GM18907 (cell line): ENCODE data around the gene SRRM5.
"Not testable (repeated sequence)": the region's sequence is repeated elsewhere in the genome, so short reads cannot be mapped to it uniquely, and the experiment has no call there.

Source experiments
- ATAC-seq: cut with Tn5 transposase; IDR thresholded peaks from one replicate; pipeline ENCODE4 v1.9.1; 2021; ENCODE audit warnings: mild to moderate bottlenecking, moderate library complexity; ENCODE audit not compliant: unreplicated experiment

Gene SRRM5

DNA sequence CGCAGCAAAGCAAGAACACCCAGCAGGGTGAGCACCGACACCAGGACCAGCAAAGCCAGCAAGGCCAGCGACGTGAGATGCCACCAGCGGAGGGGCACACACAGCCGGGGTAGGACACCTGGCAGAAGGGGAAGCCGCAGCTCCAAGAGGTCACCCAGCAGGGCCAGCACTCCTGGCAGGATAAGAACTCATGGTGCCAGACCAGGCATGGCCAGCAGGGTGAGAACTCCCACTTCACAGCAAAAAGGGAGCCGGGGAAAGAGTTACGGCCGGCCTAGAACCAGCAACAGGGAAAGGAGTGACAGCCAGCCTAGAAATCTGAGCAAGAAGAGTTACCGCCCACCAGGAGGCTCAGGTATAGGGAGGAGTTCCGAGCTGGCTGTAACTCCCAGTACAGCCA, 486 bp downstream of the SRRM5 start:
- no peak for ATAC-seq

GRCh38 chr19:43616306-43616705, 4.4 kb downstream of the SRRM5 start:
- no peak for ATAC-seq

DNA sequence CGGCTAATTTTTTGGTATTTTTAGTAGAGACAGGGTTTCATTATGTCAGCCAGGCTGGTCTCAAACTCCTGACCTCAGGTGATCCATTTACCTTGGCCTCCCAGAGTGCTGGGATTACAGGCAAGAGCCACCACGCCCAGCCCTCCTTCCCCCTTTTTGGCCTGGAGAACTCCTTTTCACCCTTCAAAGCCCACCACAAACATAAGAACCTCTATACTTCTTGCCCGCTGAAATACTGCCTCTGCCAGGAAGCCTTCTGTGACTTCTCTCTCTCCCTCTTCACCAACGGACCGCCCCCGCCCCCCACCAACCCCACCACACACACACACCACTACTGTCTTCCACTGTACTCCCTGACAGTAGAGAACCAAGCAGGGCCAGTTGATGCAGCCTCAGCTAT, 5.1 kb downstream of the SRRM5 start:
- ATAC-seq, result no peak

DNA sequence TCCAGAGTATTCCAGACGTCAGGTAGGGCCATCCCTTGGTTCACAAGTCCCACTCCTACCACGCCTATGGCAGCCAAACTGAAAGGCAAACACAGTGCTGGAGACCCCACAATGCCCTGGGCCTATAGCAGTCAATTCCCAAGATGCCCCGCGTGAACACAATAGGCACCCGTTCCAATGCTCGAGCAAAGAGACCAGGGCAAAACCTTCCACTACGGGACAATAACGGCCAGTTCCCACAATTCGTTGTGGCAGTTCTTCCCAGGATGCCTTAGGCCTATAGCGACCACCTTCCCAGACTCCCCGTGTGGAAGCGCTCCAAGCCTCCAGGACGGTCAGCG, 7.0 kb downstream of the SRRM5 start:
- ATAC-seq, result peak; percentile 33

- peak; percentile 76 for ATAC-seq
These were observed 7.6 kb downstream of the SRRM5 start, which contains the start of gene ZNF428 for GRCh38 chr19:43619262-43620060. Gene ZNF428, minus strand, starts transcription at chr19:43619629. Its CDS starts 5,325 bp downstream, at chr19:43614304.

GRCh38 chr19:43620061-43621001, 8.4 kb downstream of the SRRM5 start:
- no peak for ATAC-seq

DNA sequence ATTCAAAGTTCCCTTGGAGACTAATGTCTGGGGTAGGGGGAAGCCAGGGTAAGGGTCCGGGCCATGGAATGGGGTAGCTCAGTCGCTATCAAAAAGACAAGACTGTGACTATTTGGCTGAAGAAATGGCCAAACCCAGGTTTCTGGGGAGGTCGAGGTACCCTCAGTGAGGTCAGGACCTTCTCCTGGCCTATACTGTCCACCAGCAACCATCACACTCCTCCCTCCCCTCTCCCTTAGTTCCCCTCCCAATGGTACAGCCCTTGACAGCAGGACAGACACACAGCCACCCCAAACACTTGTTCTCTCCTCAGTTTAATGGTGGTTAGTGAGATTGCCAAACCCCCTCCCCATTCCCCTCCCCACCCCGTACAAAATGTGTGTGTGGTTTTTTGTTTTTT, 10.2 kb downstream of the SRRM5 start:
- no peak for ATAC-seq

GRCh38 chr19:43622956-43623355, 11.1 kb downstream of the SRRM5 start:
- no peak for ATAC-seq

DNA sequence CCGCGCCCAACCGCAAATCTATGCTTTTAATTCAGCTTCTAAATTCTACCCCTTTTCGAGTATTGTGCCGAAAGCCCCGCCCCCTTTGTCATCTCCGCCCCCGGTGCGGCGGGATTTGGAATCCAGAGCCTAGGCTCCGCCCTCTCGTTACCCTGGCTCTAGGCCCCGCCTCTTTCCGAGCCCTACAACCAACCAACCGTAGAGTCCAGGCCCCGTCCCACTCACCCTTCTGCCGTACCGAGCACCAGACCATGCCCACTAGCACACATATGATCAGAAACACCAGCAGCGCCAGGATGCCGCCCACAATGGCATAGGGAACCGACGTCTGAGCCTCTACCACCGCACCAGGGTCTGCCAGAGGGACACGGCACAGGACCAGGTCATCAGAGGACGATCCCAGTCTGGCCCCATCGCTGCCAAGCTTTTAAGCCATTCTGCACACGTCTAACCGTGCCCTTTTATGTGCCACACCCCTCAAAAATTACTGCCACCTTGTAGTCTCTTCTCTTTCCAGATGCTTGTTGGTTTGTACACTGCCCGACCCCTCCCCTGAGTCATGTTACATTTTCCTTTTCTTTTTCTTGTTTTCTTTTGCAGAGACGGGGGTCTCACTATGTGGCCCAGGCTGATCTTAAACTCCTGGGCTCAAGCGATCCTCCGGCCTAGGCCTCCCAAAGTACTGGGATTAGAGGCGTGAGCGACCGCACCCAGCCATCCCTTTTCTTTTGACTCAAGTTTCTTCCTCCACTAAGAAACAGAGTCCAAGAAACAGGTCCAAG, 12.2 kb downstream of the SRRM5 start:
- no peak for ATAC-seq

GRCh38 chr19:43624933-43625332, 13.0 kb downstream of the SRRM5 start:
- no peak for ATAC-seq

GRCh38 chr19:43625918-43626579, 14.2 kb downstream of the SRRM5 start:
- ATAC-seq, result no peak

GRCh38 chr19:43626838-43627237, 14.9 kb downstream of the SRRM5 start:
- no peak for ATAC-seq

- no peak for ATAC-seq
These were observed 16.9 kb downstream of the SRRM5 start for GRCh38 chr19:43628646-43629326.

GRCh38 chr19:43631491-43631890, 19.6 kb downstream of the SRRM5 start:
- no peak for ATAC-seq

GRCh38 chr19:43633520-43633919, 21.6 kb downstream of the SRRM5 start:
- no peak for ATAC-seq

DNA sequence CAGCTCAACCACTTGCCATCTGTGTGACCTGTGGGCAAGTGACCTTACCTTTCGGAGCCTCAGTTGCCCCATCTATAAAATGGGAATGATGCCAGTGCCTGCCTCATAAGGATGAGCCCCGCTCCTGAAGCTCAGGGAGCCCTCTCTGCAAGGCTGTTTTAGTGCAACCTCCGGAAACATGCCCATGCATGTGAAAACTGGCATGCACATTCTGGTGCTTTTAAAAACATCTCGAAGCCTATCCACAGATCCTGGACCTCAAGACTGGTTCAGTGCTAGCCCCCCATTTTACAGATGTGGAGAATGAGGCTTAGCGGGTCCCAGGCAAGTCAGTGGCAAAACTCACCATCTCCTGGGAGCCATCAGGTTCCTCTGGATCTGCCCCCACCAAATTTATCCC, 22.2 kb downstream of the SRRM5 start:
- ATAC-seq, result no peak

GRCh38 chr19:43634506-43634871, 22.6 kb downstream of the SRRM5 start:
- no peak for ATAC-seq

GRCh38 chr19:43634872-43635560, 23.1 kb downstream of the SRRM5 start:
- no peak for ATAC-seq

DNA sequence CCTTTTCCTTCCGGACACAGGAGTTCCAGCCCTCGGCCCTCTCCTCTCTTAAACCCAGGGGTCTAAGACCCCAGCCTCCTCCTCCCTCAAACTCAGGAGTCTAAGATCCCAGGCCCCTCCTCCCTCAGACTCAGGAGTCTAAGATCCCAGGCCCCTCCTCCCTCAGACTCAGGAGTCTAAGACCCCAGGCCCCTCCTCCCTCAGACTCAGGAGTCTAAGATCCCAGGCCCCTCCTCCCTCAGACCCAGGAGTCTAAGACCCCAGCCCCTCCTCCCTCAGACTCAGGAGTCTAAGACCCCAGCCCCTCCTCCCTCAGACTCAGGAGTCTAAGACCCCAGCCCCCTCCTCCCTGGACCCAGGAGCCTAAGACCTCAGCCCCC, 23.7 kb downstream of the SRRM5 start:
- not testable (repeated sequence) for ATAC-seq
